ENCODE measurements around the gene HIRA.
A peak's percentile ranks its signal among the peaks of the same experiment; 100 is the strongest.
"Not testable (repeated sequence)": the region's sequence is repeated elsewhere in the genome, so short reads cannot be mapped to it uniquely, and the experiment has no call there.

Gene HIRA

GRCh38 chr22:19436444-19437161, 5.1 kb upstream of the HIRA start:
- DNase-seq, result not testable (repeated sequence)

GRCh38 chr22:19434829-19435580, 3.5 kb upstream of the HIRA start:
- DNase-seq, result no peak

- DNase-seq, result no peak
Observed at GRCh38 chr22:19434401-19434800, 2.9 kb upstream of the HIRA start.

- peak; percentile 85 for DNase-seq
Observed at GRCh38 chr22:19432133-19432851, 759 bp upstream of the HIRA start, which contains the start of gene MRPL40. MRPL40 (plus strand) TSS chr22:19432545; CDS start chr22:19432555, 10 bp downstream.

- DNase-seq, result peak; percentile 14
Observed at GRCh38 chr22:19430890-19431541, 517 bp downstream of the HIRA start.

GRCh38 chr22:19429950-19430889, 1.3 kb downstream of the HIRA start:
- DNase-seq, result peak; percentile 22

- DNase-seq, result no peak
Observed at GRCh38 chr22:19424186-19424500, 7.4 kb downstream of the HIRA start.

GRCh38 chr22:19422440-19423301, 8.9 kb downstream of the HIRA start:
- DNase-seq, result no peak

- DNase-seq, result no peak
Observed at GRCh38 chr22:19420321-19420720, 11.2 kb downstream of the HIRA start.

GRCh38 chr22:19419464-19420178, 11.9 kb downstream of the HIRA start:
- peak; percentile 39 for DNase-seq

GRCh38 chr22:19419086-19419463, 12.5 kb downstream of the HIRA start:
- DNase-seq, result no peak

- DNase-seq, result no peak
Observed at GRCh38 chr22:19412923-19413322, 18.6 kb downstream of the HIRA start.

GRCh38 chr22:19412478-19412877, 19.1 kb downstream of the HIRA start:
- no peak for DNase-seq

GRCh38 chr22:19411690-19412045, 19.9 kb downstream of the HIRA start:
- no peak for DNase-seq

- DNase-seq, result no peak
Observed at GRCh38 chr22:19410941-19411689, 20.4 kb downstream of the HIRA start.

GRCh38 chr22:19407649-19408606, 23.6 kb downstream of the HIRA start:
- no peak for DNase-seq

- no peak for DNase-seq
Observed at GRCh38 chr22:19406846-19407245, 24.7 kb downstream of the HIRA start.

- DNase-seq, result no peak
Observed at GRCh38 chr22:19406281-19406811, 25.2 kb downstream of the HIRA start.
